ENCODE measurements around the gene TMEM39B.
"Not testable (repeated sequence)": the region's sequence is repeated elsewhere in the genome, so short reads cannot be mapped to it uniquely, and the experiment has no call there.

The TMEM39B gene

DNA sequence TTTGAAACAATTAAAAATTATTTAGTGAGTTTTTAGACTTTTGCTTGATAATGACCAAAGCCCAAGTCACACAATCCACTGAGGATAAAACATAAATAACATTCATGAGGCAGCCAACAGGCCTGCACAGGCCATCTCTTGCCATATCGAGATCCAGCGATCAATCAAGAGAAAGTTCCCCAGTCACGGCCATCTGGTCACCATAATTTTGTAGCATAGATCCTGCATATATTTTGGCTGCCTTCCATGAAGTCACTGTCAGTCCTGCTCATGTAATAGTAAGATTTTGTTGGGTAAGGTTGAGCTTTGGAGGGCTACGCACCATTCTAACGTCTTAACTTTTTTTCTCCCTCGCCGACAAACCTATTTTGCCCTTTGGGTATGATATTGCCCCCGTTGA, 52.6 kb downstream of the TMEM39B start:
- TF ChIP-seq, protein P1, sequence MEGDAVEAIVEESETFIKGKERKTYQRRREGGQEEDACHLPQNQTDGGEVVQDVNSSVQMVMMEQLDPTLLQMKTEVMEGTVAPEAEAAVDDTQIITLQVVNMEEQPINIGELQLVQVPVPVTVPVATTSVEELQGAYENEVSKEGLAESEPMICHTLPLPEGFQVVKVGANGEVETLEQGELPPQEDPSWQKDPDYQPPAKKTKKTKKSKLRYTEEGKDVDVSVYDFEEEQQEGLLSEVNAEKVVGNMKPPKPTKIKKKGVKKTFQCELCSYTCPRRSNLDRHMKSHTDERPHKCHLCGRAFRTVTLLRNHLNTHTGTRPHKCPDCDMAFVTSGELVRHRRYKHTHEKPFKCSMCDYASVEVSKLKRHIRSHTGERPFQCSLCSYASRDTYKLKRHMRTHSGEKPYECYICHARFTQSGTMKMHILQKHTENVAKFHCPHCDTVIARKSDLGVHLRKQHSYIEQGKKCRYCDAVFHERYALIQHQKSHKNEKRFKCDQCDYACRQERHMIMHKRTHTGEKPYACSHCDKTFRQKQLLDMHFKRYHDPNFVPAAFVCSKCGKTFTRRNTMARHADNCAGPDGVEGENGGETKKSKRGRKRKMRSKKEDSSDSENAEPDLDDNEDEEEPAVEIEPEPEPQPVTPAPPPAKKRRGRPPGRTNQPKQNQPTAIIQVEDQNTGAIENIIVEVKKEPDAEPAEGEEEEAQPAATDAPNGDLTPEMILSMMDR (IDR thresholded peaks at IDR 0.05; ENCODE audit: control insufficient read depth, insufficient read depth, low read depth, low read length, missing control alignments): no peak
- DNase-seq (ENCODE audit: low read depth): no peak

DNA sequence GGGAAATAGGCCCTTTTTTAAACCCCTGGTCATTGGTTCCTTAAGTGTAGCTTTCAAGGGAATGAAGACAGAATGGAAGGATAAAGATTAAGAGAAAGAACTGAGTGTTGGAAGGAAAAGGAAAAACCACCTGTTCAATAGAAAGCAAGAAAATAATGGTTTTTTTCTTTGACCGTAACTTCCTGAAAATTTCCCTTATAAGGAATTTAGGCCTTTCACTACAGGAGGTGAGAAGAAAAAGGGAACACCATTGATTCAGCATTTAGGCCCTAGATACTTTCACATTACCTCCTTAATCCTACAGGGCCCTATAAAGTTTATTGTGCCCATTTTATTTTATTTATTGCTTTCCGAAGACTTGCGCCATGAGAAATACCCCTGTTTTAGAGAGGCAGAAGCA, 54.0 kb downstream of the TMEM39B start:
- no peak for DNase-seq (ENCODE audit: low read depth)
- TF ChIP-seq, protein P1 (IDR thresholded peaks at IDR 0.05; ENCODE audit: control insufficient read depth, insufficient read depth, low read depth, low read length, missing control alignments): no peak
- no peak overlapping the region for H3K4me3 ChIP-seq (ENCODE audit: control insufficient read depth, low read depth, low read length)

More for the DNA sequence above, 52.6 kb downstream of the TMEM39B start:
- H3K4me3 ChIP-seq (ENCODE audit: control insufficient read depth, low read depth, low read length): no peak overlapping the region

DNA sequence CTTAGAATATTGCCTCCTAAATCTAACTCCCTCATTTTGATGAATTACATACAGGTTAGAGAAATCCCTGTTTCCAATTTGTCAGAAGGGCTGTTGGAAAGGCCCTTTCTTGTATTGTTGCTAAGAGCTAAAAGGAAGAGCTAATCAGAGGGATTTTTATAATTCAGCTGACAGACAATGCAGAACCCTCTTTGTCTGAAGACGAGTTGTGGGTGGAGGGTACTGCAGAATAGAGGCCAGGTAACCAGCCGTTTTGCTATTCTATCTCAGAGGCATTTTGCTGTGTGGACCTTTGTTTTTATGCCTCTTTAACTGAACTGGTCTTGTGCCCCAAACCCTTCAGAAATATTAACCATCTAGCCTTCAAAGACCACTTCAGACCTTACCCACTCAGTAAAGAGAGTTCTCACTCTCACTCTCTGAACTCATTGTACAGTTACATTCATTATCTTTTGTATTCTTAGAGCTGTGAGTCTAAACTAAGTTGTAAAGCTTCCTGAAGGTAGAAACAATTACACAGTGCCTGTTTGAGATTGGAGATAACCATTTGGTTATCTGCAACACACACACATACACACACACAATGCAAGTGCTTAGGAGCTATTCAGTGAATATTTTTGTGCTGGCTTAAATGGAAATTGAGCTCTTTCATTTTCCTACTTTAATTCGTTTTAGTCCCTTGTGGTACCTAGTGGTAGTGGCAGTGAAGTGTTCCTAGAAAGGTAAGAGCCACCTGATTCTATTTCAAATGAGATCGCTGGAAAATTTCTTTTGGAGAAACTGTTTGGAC, 54.9 kb downstream of the TMEM39B start:
- TF ChIP-seq, protein P1 (IDR thresholded peaks at IDR 0.05; ENCODE audit: control insufficient read depth, insufficient read depth, low read depth, low read length, missing control alignments): no peak
- H3K4me3 ChIP-seq (ENCODE audit: control insufficient read depth, low read depth, low read length): no peak overlapping the region
- no peak for DNase-seq (ENCODE audit: low read depth)

DNA sequence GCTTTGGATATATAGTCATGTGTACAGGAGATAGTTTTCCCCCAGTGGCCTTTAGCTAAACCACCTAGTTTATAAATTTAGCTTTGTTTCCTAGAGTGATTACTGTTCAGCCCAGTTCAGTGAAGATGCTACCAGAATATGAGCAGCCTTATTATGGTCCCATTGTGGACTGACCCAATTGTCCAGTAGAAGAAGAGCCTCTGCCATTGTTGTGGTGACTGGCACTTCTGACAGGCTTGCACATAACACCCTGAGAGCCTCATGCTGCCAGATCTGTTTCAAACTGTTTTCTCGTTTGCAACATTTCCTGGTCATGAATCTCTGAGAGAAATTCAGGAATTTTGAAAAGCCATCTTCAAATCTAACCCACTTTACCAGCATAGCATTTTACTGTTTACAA, 55.7 kb downstream of the TMEM39B start:
- DNase-seq (ENCODE audit: low read depth): no peak
- H3K4me3 ChIP-seq (ENCODE audit: control insufficient read depth, low read depth, low read length): no peak overlapping the region
- TF ChIP-seq, protein P1 (IDR thresholded peaks at IDR 0.05; ENCODE audit: control insufficient read depth, insufficient read depth, low read depth, low read length, missing control alignments): no peak

DNA sequence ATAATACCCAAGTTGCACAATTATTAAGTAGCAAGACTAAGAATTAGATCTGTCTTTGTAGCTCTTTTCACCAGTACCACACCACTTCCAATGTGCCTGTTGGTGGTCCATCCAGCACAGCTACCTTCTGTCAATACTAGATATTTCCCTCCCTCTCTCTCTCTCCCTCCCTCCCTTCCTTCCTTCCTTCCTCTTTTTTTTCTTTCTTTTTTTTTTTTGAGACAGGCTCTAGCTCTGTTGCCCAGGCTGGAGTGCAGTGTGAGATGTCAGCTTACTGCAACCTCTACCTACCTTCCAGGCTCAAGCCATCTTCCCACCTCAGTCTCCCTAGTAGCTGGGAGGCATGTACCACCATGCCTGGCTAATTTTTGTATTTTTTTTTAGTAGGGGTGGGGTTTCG, 56.2 kb downstream of the TMEM39B start:
- TF ChIP-seq, protein P1 (IDR thresholded peaks at IDR 0.05; ENCODE audit: control insufficient read depth, insufficient read depth, low read depth, low read length, missing control alignments): no peak
- H3K4me3 ChIP-seq (ENCODE audit: control insufficient read depth, low read depth, low read length): no peak overlapping the region
- DNase-seq (ENCODE audit: low read depth): no peak

DNA sequence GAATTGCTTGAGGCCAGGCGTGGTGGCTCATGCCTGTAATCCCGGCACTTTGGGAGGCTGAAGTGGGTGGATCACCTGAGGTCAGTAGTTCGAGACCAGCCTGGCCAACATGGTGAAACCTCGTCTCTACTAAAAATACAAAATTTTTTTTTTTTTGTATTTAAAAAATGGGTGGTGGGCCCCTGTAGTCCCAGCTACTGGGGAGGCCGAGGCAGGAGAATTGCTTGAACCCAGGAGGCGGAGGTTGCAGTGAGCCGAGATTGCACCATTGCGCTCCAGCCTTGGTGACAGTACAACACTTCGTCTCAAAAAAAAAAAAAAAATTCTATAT, 61.2 kb downstream of the TMEM39B start:
- not testable (repeated sequence) for DNase-seq (ENCODE audit: low read depth); H3K4me3 ChIP-seq (ENCODE audit: control insufficient read depth, low read depth, low read length)

DNA sequence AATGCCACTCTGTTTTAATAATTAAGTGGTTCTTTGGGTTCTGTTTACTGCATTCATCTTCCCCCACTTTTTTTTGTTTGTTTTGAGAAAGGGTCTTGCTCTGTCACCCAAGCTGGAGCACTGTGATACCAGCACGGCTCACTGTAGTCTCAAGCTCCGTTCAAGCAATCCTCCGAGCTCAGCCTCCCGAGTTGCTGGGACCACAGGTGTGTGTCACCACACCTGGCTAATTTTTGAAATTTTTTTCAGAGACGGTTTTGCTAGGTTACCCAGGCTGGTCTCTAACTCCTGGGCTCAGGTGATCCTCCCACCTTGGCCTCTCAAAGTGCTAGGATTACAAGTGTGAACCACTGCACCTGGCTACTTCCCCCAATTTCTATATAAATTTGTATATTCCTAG, 64.4 kb downstream of the TMEM39B start:
- DNase-seq (ENCODE audit: low read depth): no peak
- TF ChIP-seq, protein P1 (IDR thresholded peaks at IDR 0.05; ENCODE audit: control insufficient read depth, insufficient read depth, low read depth, low read length, missing control alignments): no peak
- H3K4me3 ChIP-seq (ENCODE audit: control insufficient read depth, low read depth, low read length): no peak overlapping the region
